B cell (primary cell): Measurements from ENCODE around the gene WDFY4. TPM values are rescaled to one million over a fixed set of nuclear protein-coding genes. Genes with fewer than 3 reads are reported as not detected.

Source experiments
- ATAC-seq: fragments of 200-7000 bp; cut with Tn5 transposase; one replicate; pipeline ENCODE4 v1.10.0; 2021; ENCODE audit warnings: low read depth, mild to moderate bottlenecking, moderate number of reproducible peaks, moderate library complexity
- CTCF ChIA-PET: fragments of 350-600 bp; sonication (Branson Sonifier 250); formaldehyde crosslinking; loops from one replicate; lab custom pipeline; 2021; ENCODE audit warnings: antibody characterized with exemption, inconsistent platforms; lab: Charles Lee
- POLR2A ChIA-PET: fragments of 350-600 bp; sonication (Branson Sonifier 250); formaldehyde crosslinking; loops from one replicate; lab custom pipeline; 2021; ENCODE audit warnings: antibody characterized with exemption; lab: Charles Lee
- DNase-seq: peaks from one replicate; pipeline ENCODE4 v3.0.0; 2013
- H2AFZ ChIP-seq: 2 replicates; pipeline ENCODE4 v1.6.1; 2012; ENCODE audit warnings: mild to moderate bottlenecking, low read depth, low read length; ENCODE audit not compliant: insufficient read depth, poor library complexity, severe bottlenecking
- H3K27ac ChIP-seq, 2 donors: 1 replicate in 1 of 2; 2 replicates in 1 of 2; pipeline ENCODE4 v1.5.1; 2012 to 2013; ENCODE audit warnings: low read length in 2 of 2, mild to moderate bottlenecking in 2 of 2, moderate library complexity in 1 of 2
- H3K27me3 ChIP-seq, 4 experiments: fragments of 200-600 bp in 1 of 4; sonication (generic) in 1 of 4; replicated peaks in 1 of 4; 1 replicate in 2 of 4; 2 replicates in 2 of 4; pipeline versions ENCODE4 v1.6.1 to v1.7.0; 2013 to 2016; ENCODE audit warnings: low read length in 3 of 4, mild to moderate bottlenecking in 2 of 4, mixed read lengths in 1 of 4, moderate library complexity in 1 of 4; ENCODE audit not compliant: insufficient read depth in 4 of 4, control insufficient read depth in 3 of 4; ENCODE audit errors: control extremely low read depth in 1 of 4
- H3K36me3 ChIP-seq, 2 experiments: replicated peaks in 1 of 2; 1 replicate in 1 of 2; 2 replicates in 1 of 2; pipeline versions ENCODE4 v1.6.1 to v1.7.1; 2013; ENCODE audit warnings: low read length in 1 of 2; ENCODE audit not compliant: insufficient read depth in 2 of 2, control insufficient read depth in 1 of 2; ENCODE audit errors: control extremely low read depth in 1 of 2, extremely low read depth in 1 of 2
- H3K4me1 ChIP-seq, 2 donors: fragments of 200-600 bp in 1 of 2; sonication (generic) in 1 of 2; 1 replicate in 1 of 2; 2 replicates in 1 of 2; pipeline versions ENCODE4 v1.5.1 to v1.6.1; 2013 to 2017; ENCODE audit warnings: low read length in 2 of 2; ENCODE audit not compliant: control insufficient read depth in 2 of 2, insufficient read depth in 2 of 2
- H3K4me2 ChIP-seq: replicated peaks from 2 replicates; pipeline ENCODE3; 2012; ENCODE audit warnings: mild to moderate bottlenecking, low read depth, low read length; ENCODE audit not compliant: poor library complexity, severe bottlenecking
- H3K4me3 ChIP-seq, 5 experiments: fragments of 200-600 bp in 1 of 5; sonication (generic) in 1 of 5; 1 replicate in 3 of 5; 2 replicates in 2 of 5; pipeline versions ENCODE4 v1.5.1 to v1.7.0; 2011 to 2016; ENCODE audit warnings: low read length in 4 of 5, mild to moderate bottlenecking in 4 of 5, low read depth in 2 of 5, control low read depth in 1 of 5, moderate library complexity in 1 of 5; ENCODE audit not compliant: insufficient read depth in 1 of 5; ENCODE audit errors: control extremely low read depth in 1 of 5, extremely low read depth in 1 of 5
- H3K79me2 ChIP-seq: fragments of 200-600 bp; sonication (generic); one replicate; pipeline ENCODE4 v1.6.0; 2016; ENCODE audit warnings: low read length; ENCODE audit not compliant: control insufficient read depth, insufficient read depth
- H3K9ac ChIP-seq: fragments of 200-600 bp; sonication (generic); 2 replicates; pipeline ENCODE4 v1.6.1; 2017; ENCODE audit warnings: mild to moderate bottlenecking, low read length, moderate library complexity
- H3K9me3 ChIP-seq, 3 donors: one replicate each; pipeline versions ENCODE4 v1.6.1 to v1.7.1; 2013; ENCODE audit warnings: low read length in 2 of 3; ENCODE audit not compliant: control insufficient read depth in 2 of 3, insufficient read depth in 1 of 3; ENCODE audit errors: control extremely low read depth in 1 of 3
- H4K20me1 ChIP-seq: 2 replicates; pipeline ENCODE4 v1.6.0; 2012; ENCODE audit warnings: mild to moderate bottlenecking, low read length; ENCODE audit not compliant: insufficient read depth, control insufficient read depth, poor library complexity, severe bottlenecking
- H3K27ac Mint-ChIP-seq: one replicate; pipeline ENCODE4 v1.8.0; 2021; ENCODE audit warnings: mixed read lengths
- H3K27me3 Mint-ChIP-seq: one replicate; pipeline ENCODE4 v1.8.0; 2021; ENCODE audit warnings: mixed read lengths
- H3K4me1 Mint-ChIP-seq: one replicate; pipeline ENCODE4 v1.8.0; 2021; ENCODE audit warnings: mixed read lengths
- H3K4me3 Mint-ChIP-seq: one replicate; pipeline ENCODE4 v1.8.0; 2021; ENCODE audit warnings: mixed read lengths
- H3K9me3 Mint-ChIP-seq: one replicate; pipeline ENCODE4 v1.8.0; 2022; ENCODE audit warnings: mixed read lengths; ENCODE audit not compliant: insufficient read depth
- EZH2 ChIP-seq: IDR thresholded peaks from 2 replicates; pipeline ENCODE4 v1.6.1; 2012; ENCODE audit warnings: borderline replicate concordance, low read depth, mild to moderate bottlenecking, moderate library complexity, low read length; ENCODE audit not compliant: insufficient read depth, poor library complexity, severe bottlenecking
- WGBS: methylation state at CpG from one replicate; pipeline ENCODE4 v1.1.5; 2013; ENCODE audit warnings: missing lambda C conversion rate; ENCODE audit not compliant: insufficient coverage; 5-methylcytosine and 5-hydroxymethylcytosine counted together
- intact Hi-C: fragments of 100-400 bp; cut with micrococcal nuclease; formaldehyde crosslinking; loops from one replicate; pipeline ENCODE4 v1.10.0; 2022
- polyA plus RNA-seq: library from polyadenylated mRNA; depleted of rRNA; stranded (reverse); fragments of >200 nt; gene quantifications from 2 replicates; pipeline ENCODE4 v1.2.3, GENCODE V29; 2012
- total RNA-seq, 2 donors: library from RNA; stranded (reverse); fragments of 120-200 nt in 1 of 2; gene quantifications; 1 replicate in 1 of 2; 2 replicates in 1 of 2; pipeline versions ENCODE4 v1.2.3 to v1.2.4, GENCODE V29; 2013 to 2022
- TF ChIP-seq, protein P1 (sequence below): fragments of 200-600 bp; IDR thresholded peaks from one replicate; pipeline ENCODE4 v1.8.0; 2022; ENCODE audit warnings: antibody characterized with exemption, mild to moderate bottlenecking

The WDFY4 gene
- total and polyA plus RNA-seq, 2 donors (not counting 1 experiment from before 2014, with no cell fraction given), result 262 to 560 TPM

- Mint-ChIP-seq H3K27me3 (no peaks in the 10 kb centered on the region), H3K4me3 (no peak overlapping the region), H3K27ac (peak overlapping the region; percentile 69), H3K9me3 (no peaks in the 10 kb centered on the region), H3K4me1 (peaks cover 65% of the 10 kb centered on the region)
- no peak overlapping the region for H2AFZ ChIP-seq
- H3K4me3 ChIP-seq, result no peak overlapping the region
- H3K36me3 ChIP-seq, result peaks cover 4 to 77% of the 10 kb centered on the region in 2 experiments
- H3K79me2 ChIP-seq, result peaks cover 100% of the 10 kb centered on the region
- H4K20me1 ChIP-seq, result peaks cover 85% of the 10 kb centered on the region
- no peak for DNase-seq
- CTCF ChIA-PET, result interaction anchor here (1.1 kb wide), 1 partner anchor 94 kb away, joined by 7 read pairs; no protein-coding TSS in a partner anchor
- peaks cover 14 to 15% of the 10 kb centered on the region in 2 donors for H3K4me1 ChIP-seq
- no peak overlapping the region for H3K4me2 ChIP-seq
- TF ChIP-seq EZH2, result no peak
- TF ChIP-seq, protein P1, sequence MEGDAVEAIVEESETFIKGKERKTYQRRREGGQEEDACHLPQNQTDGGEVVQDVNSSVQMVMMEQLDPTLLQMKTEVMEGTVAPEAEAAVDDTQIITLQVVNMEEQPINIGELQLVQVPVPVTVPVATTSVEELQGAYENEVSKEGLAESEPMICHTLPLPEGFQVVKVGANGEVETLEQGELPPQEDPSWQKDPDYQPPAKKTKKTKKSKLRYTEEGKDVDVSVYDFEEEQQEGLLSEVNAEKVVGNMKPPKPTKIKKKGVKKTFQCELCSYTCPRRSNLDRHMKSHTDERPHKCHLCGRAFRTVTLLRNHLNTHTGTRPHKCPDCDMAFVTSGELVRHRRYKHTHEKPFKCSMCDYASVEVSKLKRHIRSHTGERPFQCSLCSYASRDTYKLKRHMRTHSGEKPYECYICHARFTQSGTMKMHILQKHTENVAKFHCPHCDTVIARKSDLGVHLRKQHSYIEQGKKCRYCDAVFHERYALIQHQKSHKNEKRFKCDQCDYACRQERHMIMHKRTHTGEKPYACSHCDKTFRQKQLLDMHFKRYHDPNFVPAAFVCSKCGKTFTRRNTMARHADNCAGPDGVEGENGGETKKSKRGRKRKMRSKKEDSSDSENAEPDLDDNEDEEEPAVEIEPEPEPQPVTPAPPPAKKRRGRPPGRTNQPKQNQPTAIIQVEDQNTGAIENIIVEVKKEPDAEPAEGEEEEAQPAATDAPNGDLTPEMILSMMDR, result no peak
- peaks cover 0 to 7% (median 0%) of the 10 kb centered on the region in 3 donors for H3K9me3 ChIP-seq
- 100% methylated on average over 1 of the region's 1 CpG for WGBS
- POLR2A ChIA-PET, result no interaction called here
- no peaks in the 10 kb centered on the region for H3K27me3 ChIP-seq
- H3K9ac ChIP-seq, result no peak overlapping the region
- no peak for ATAC-seq
- intact Hi-C loops, result loop anchor here (5.0 kb wide), 1 partner anchor 52 kb away; no protein-coding TSS in a partner anchor
- H3K27ac ChIP-seq, result peak overlapping the region in 1 of 2 donors; percentile 10
These were observed 65.3 kb downstream of the WDFY4 start for GRCh38 chr10:48750019-48750418.

DNA sequence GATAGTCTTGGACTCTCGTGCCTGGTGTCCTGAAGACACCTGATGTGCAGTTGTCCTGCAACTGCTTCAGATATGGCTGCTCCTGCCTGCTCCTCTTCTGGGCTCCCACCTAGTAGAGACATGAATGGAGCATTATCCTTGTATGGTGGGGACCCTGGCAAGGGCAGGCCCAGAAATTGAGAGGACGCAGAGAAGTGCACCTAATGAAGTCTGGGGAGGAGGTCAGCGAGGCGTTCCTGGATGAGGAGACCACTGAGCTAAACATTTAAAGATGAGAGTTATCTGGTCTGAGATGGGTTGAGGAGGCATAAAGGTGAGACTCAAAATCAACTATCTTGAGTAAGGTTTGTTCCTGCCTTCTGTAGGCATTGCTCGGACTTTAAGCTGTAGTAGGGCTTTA is 66.3 kb downstream of the WDFY4 start:
- no peak overlapping the region for H3K9ac ChIP-seq
- Mint-ChIP-seq H3K4me1 (peaks cover 72% of the 10 kb centered on the region), H3K27ac (peak overlapping the region; percentile 38), H3K4me3 (no peak overlapping the region), H3K9me3 (no peaks in the 10 kb centered on the region), H3K27me3 (no peaks in the 10 kb centered on the region)
- no peaks in the 10 kb centered on the region for H3K27me3 ChIP-seq
- peaks cover 0 to under 1% (median 0%) of the 10 kb centered on the region in 3 donors for H3K9me3 ChIP-seq
- H3K4me1 ChIP-seq, result peaks cover 14 to 15% of the 10 kb centered on the region in 2 donors
- peaks cover 100% of the 10 kb centered on the region for H3K79me2 ChIP-seq
- H3K27ac ChIP-seq, result no peak overlapping the region
- 96% methylated on average over 5 of the region's 5 CpGs for WGBS
- no peak for ATAC-seq
- DNase-seq, result no peak
- intact Hi-C loops, result loop anchor here (5.0 kb wide), 1 partner anchor 51 kb away; no protein-coding TSS in a partner anchor
- no peak overlapping the region for H3K4me3 ChIP-seq
- TF ChIP-seq EZH2, result no peak
- TF ChIP-seq, protein P1, result no peak
- no peak overlapping the region for H3K4me2 ChIP-seq
- peaks cover 84% of the 10 kb centered on the region for H4K20me1 ChIP-seq
- POLR2A ChIA-PET, result no interaction called here
- H3K36me3 ChIP-seq, result peaks cover 4 to 74% of the 10 kb centered on the region in 2 experiments
- no peak overlapping the region for H2AFZ ChIP-seq
- CTCF ChIA-PET, result interaction anchor here (2.2 kb wide), 1 partner anchor 94 kb away, joined by 15 read pairs; no protein-coding TSS in a partner anchor
